ENCODE data around the gene TEC.

DNA sequence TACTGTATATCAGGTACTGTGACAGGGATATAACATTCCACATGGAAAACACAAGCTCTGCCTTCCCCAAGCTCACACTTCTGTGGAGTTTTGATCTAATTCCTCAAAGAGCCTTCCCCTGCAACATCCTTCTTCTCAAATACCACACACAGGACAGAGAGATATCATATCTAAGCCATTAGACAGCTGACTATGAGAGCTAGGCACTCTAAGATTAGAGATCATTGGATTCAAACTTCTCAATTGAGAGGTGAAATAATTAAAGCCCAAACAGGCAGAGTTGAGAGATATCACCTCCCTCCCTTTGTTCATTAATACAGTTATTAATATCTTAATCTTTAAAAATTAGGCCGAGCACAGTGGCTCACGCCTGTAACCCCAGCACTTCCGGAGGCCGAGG is 25.0 kb downstream of the TEC start:
- TF ChIP-seq GATA2 (IDR thresholded peaks at IDR 0.05; ENCODE audit: low read depth, low read length): no peak
- no peak for TF ChIP-seq GATA3 (IDR thresholded peaks at IDR 0.05; ENCODE audit: low read depth, low read length)

All from SH-SY5Y (cell line).